Globus pallidus (tissue), 1 donor: ENCODE data around the gene TCF7L1.
"Not testable (repeated sequence)": the region's sequence is repeated elsewhere in the genome, so short reads cannot be mapped to it uniquely, and the experiment has no call there.

Experiments
- DNase-seq: peaks from one replicate; pipeline ENCODE4 v3.0.0-alpha.2; 2015; ENCODE audit warnings: low spot score

The TCF7L1 gene

GRCh38 chr2:85131116-85131515 is 2.1 kb upstream of the TCF7L1 start:
- no peak for DNase-seq

GRCh38 chr2:85132397-85132796 is 795 bp upstream of the TCF7L1 start:
- no peak for DNase-seq

DNA sequence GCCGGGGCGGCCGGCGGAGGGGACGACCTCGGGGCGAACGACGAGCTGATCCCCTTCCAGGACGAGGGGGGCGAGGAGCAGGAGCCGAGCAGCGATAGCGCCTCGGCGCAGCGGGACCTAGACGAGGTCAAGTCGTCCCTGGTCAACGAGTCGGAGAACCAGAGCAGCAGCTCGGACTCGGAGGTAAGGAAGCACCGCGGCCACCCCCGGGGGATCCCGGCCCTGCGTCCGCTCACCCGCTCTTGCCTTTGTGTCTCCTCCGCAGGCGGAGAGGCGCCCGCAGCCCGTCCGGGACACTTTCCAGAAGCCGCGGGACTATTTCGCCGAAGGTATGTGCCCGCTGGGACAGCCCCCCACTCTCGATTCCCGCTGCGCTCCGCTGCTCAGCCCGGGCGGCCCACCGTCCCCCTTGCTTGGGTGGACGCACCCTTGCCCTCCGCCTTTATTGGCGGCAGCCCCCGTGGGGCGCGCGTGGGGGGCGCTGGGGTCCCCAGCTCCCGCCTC is 611 bp downstream of the TCF7L1 start:
- no peak for DNase-seq

- DNase-seq = no peak
These were observed 1.2 kb downstream of the TCF7L1 start for GRCh38 chr2:85134255-85134895.

GRCh38 chr2:85134896-85135659 is 1.9 kb downstream of the TCF7L1 start:
- DNase-seq = no peak

GRCh38 chr2:85135660-85135914 is 2.4 kb downstream of the TCF7L1 start:
- DNase-seq = no peak

DNA sequence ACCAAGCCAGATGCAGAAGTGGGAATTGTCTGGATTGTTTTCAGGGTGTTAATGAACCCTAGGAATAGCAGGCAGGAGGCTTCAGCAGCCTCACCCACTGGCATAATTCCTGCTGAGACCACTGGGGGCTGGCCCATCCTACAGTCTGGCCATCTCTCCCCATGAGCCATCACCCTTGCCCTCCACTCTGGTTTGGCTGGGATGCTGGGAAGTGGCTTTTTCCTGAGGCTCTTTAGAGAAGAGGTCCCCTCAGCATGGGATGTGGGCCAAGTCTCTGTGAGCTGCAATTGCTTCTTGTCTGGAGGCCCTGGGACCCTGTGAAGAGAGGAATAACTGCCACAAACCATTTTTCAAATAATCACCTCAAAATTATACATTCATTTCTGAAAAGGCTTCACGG is 4.0 kb downstream of the TCF7L1 start:
- DNase-seq = no peak

DNA sequence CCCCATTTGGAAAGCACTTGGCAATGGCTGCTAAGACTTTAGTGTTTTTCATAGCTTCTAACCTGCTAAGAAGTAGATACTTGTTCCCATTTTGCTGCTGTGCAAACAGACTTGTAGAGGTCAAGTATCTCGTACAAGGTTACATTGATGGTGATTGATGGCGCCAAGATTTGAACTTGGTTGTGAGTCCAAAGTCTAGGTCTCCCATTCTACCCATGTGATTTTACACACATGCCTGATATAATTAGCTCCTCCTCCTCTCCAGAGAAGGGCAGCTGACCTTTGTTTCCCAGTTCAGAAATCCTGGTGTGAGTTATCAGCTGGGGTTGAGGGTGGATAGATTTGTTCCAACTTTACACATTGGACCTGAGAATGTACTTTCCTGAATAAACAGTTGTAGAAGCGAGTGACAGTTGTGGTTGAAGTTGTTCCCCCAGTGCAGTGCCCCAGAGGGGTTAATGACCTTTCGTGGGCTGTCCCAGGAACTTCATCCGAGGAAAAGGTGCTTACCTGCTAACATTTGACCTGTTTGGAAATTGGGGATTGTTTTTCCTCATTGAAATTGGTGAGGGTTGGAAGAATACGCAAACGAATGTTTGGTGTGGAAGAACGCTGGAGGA is 10.4 kb downstream of the TCF7L1 start:
- DNase-seq = no peak

- no peak for DNase-seq
These were observed 12.1 kb downstream of the TCF7L1 start for GRCh38 chr2:85145116-85145820.

GRCh38 chr2:85148190-85148589 is 15.0 kb downstream of the TCF7L1 start:
- DNase-seq = no peak

DNA sequence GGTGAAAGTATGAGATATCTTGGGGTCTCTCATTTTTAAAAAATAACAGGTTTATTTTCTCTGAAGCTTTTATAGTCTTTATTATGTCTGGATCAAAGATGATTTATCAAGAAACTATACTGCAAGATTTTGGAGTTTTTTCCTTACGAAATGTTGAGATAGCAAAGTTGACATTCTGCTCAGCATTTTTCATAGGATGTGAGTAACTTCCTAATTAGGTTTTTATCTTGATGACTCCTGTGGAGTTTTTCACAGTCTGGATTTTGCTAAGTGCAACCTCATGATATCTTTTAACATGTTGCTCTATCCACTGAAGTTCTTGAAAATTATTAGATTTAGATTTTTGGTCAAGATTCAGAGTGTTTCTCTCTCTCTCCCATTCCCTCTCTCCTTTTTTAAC is 17.8 kb downstream of the TCF7L1 start:
- DNase-seq = no peak

DNA sequence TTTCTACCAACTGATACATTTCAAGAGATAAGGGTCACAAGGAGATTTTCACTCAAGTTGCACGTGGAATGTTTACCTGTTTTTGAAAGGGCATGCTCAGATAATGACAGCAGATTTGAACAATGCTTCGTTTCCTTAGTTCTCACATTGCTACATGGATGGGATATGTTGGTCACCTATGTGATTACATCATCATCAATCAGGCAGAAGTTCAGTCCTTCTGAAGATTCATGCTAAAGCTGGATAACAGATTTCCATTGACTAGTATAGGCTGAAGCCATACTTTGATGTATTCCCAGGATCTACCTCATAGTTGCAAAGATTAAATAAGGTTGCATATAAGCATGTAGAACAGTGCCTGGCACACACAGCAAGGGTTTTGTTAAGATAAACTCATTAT is 19.7 kb downstream of the TCF7L1 start:
- no peak for DNase-seq

DNA sequence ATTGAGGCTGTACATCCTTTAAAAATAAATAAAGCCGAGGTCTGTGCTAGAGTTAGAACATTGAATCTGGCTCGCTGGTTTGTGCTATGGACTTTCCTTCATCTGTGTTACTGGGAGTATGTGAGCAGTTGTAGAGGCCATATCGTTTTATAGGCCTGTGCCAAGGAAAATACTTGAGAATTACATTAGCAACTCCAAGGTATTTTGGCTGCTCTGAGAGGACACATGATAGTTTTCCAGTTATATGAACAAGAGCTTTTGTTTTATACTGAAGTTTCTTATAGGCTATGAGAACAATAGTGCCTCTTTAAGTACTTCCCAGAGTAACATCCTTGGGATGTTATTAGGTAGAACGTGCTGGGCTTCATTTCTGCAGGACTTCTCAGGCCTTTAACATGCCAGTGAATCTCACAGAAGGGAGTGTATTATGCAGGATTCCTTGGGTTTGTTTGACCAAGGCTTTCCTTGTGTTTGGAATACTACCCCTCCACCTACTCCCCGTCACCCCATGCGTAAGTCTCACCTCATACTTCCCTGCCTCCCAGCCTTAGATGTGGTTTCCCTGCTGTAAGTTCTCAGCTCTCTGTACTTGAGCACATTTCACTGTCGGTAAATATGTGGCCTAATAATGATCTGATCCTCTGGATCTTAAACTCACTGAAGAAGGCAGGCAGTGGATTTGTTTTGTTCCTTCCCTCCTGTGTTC is 21.0 kb downstream of the TCF7L1 start:
- DNase-seq = no peak

DNA sequence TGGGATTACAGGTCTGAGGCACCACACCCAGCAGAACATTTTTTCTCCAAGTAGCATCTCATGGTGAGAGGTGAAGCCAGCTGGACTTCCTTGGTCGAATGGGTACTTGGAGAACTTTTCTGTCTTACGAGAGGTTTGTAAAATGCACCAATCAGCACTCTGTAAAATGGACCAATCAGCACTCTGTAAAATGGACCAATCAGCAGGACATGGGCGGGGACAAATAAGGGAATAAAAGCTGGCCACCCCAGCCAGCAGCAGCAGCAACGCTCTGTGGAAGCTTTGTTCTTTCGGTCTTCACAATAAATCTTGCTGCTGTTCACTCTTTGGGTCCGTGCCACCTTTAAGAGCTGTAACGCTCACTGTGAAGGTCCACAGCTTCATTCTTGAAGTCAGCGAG is 21.9 kb downstream of the TCF7L1 start:
- not testable (repeated sequence) for DNase-seq

DNA sequence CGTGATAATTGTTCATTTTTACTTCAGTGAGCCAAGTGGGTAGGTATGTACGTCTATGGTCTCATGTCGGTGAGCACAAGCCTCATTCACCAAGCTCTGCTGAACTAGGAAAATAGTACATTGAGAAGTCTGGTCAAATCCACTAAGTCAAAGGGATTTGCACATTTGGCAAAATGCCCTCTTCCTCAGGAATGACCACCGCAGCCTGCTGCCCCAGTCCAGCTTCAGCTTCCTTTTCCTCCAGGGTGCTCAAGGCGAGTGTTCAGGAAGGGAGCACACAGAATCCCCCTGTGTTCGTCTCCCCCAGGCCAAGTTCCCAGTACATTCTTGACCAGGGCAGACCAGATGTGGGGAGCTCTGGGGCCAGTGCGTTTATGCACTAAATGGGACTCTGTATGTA is 23.0 kb downstream of the TCF7L1 start:
- no peak for DNase-seq

DNA sequence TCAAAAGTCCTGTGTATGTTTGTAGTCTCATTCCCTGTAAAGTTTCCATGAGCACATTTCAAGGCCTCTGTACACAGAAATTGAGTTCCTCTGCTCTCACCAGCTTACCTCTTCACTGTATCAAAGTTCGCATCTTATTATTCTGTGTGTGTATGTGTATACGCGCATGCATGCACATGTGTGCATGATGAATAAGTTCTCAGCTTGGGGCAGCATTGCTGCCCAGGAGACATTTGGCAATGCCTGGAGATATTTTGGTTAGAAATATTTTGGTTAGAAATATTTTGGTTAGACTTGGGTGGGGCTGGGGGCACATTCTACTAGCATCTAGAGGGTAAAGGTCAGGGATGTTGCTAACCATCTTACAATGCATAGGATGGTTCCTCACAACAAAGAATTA is 23.4 kb downstream of the TCF7L1 start:
- no peak for DNase-seq

GRCh38 chr2:85157345-85157744 is 24.2 kb downstream of the TCF7L1 start:
- no peak for DNase-seq

GRCh38 chr2:85158559-85159273 is 25.5 kb downstream of the TCF7L1 start:
- DNase-seq = no peak

GRCh38 chr2:85159589-85159988 is 26.4 kb downstream of the TCF7L1 start:
- no peak for DNase-seq

DNA sequence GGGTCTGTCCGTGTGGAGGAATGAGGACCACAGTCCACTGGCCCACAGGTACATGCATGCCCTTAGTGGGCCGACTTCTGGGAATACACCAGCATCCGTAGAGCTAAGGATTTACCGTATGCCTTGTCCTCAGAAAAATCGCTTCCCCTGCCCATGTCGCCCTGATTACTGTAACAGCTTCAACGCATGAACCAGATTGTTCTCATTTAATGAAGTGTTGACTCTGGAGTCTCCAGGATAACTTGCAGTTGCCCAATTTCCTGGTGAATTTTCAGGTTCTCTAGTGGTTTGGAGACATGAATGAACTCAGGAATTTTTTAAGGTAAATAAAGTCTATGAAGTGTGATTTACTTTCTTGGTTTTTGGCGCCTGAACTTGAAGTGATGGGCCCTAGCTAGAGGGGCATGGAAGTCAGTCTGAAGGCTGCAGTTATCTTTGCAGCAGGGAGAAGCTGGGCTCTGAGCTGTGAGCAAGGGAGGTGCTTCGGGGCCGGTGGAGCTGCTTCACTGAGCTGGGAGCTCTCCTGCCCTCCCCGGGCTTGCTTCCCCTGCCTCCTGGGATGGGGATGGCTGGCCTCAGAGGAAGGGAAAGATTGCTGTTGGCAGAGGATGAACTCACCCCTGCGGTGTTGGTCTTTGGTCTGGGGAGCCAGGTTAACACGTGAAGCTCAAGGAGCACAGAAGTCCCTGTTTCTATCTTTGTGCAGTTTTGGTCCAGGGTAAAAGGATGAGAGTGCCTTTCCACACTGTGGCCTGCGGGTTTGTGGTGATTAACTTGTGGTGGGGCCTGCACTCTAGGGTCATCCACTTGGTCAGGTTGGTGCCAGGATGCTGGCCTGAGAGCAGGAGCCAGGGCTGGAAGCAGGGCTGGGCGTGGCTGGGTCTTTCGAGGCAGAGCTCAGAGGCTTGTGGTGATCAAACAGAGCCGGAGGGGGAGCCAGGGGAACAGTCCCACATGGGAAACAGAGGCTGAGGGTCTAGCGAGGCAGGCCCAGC is 28.1 kb downstream of the TCF7L1 start:
- no peak for DNase-seq
